HepG2 (cell line): Measurements from ENCODE around the gene GALNT9. TPM values are rescaled to one million over a fixed set of nuclear protein-coding genes. Genes with fewer than 3 reads are reported as not detected.

ENCODE experiments used
- ATAC-seq: fragments of 200-7000 bp; cut with Tn5 transposase; 3 replicates; pipeline ENCODE4 v1.9.1; 2020; ENCODE audit warnings: mild to moderate bottlenecking, moderate library complexity
- BruUV-seq: library from RNA; stranded (reverse); fragments of 400-500 nt; replicated peaks from 2 replicates; lab custom pipeline; 2021; lab: Mats Ljungman, UMichigan
- CTCF ChIA-PET: fragments of 300-600 bp; formaldehyde crosslinking; extraction: SDS; loops from one replicate; lab custom pipeline; 2021; ENCODE audit warnings: low total read pairs, inconsistent platforms, low intra/inter-chr PET ratio; lab: Yijun Ruan, JAX
- POLR2A ChIA-PET: fragments of 350-600 bp; sonication (Branson Sonifier 250); formaldehyde crosslinking; loops from one replicate; lab custom pipeline; 2020; ENCODE audit warnings: antibody characterized with exemption, inconsistent platforms; lab: Yijun Ruan, JAX
- DNase-seq: peaks from one replicate; pipeline ENCODE4 v3.0.0-alpha.2; 2015; ENCODE audit warnings: low spot score
- FAIRE-seq: peaks from 3 replicates; lab custom pipeline; 2011; peaks lifted over from hg19 to GRCh38; lab: Jason Lieb, UNC
- H2AFZ ChIP-seq: one replicate; pipeline ENCODE4 v1.6.1; 2011; ENCODE audit warnings: low read length, inconsistent platforms
- H3K27ac ChIP-seq: fragments of 300-600 bp; 3 replicates; pipeline ENCODE4 v1.8.0; 2011; ENCODE audit warnings: mixed run types, mild to moderate bottlenecking, mixed read lengths, low read length, inconsistent platforms; ENCODE audit not compliant: insufficient read depth; ENCODE audit errors: extremely low read length
- H3K27me3 ChIP-seq, 2 experiments: fragments of 200-600 bp in 1 of 2; 2 replicates in 1 of 2; 3 replicates in 1 of 2; pipeline versions ENCODE4 v1.6.0 to v1.8.0; 2011; ENCODE audit warnings: low read length in 2 of 2, mild to moderate bottlenecking in 2 of 2, moderate library complexity in 2 of 2, inconsistent platforms in 1 of 2; ENCODE audit not compliant: insufficient read depth in 2 of 2, control insufficient read depth in 1 of 2
- H3K36me3 ChIP-seq, 2 experiments: fragments of 200-600 bp in 1 of 2; replicated peaks in 1 of 2; 2 replicates in 1 of 2; 3 replicates in 1 of 2; pipeline versions ENCODE4 v1.5.1 to v1.8.0; 2011; ENCODE audit warnings: low read length in 2 of 2, inconsistent platforms in 1 of 2; ENCODE audit not compliant: insufficient read depth in 2 of 2, control insufficient read depth in 1 of 2
- H3K4me1 ChIP-seq: 2 replicates; pipeline ENCODE4 v1.5.1; 2012; ENCODE audit warnings: low read length, inconsistent platforms; ENCODE audit not compliant: insufficient read depth
- H3K4me2 ChIP-seq: 2 replicates; pipeline ENCODE4 v1.6.0; 2011; ENCODE audit warnings: low read depth, low read length, inconsistent platforms
- H3K4me3 ChIP-seq, 3 experiments: fragments of 200-600 bp in 1 of 3; sonication (generic), shearing (Covaris generic) in 1 of 3; replicated peaks in 1 of 3; 2 replicates each; pipeline ENCODE4 v1.5.1; 2011 to 2016; ENCODE audit warnings: low read length in 3 of 3, inconsistent platforms in 2 of 3, low read depth in 2 of 3, mild to moderate bottlenecking in 2 of 3, control low read depth in 1 of 3, mixed read lengths in 1 of 3; ENCODE audit not compliant: insufficient read depth in 1 of 3
- H3K79me2 ChIP-seq: one replicate; pipeline ENCODE4 v1.6.1; 2011; ENCODE audit warnings: low read length, inconsistent platforms; ENCODE audit not compliant: insufficient read depth
- H3K9ac ChIP-seq: 2 replicates; pipeline ENCODE4 v1.6.0; 2011; ENCODE audit warnings: mild to moderate bottlenecking, low read depth, low read length, inconsistent platforms; ENCODE audit not compliant: insufficient read depth
- H3K9me3 ChIP-seq: 2 replicates; pipeline ENCODE4 v1.5.1; 2012; ENCODE audit warnings: mild to moderate bottlenecking, low read length
- H4K20me1 ChIP-seq: 2 replicates; pipeline ENCODE4 v1.6.0; 2011; ENCODE audit warnings: inconsistent platforms, mild to moderate bottlenecking, low read length, moderate library complexity; ENCODE audit not compliant: insufficient read depth
- XRCC5 ChIP-seq: fragments of 200-400 bp; formaldehyde crosslinking; optimal IDR thresholded peaks from 2 replicates; pipeline ENCODE3; 2017; ENCODE audit warnings: mild to moderate bottlenecking, low read length
- ZNF484 ChIP-seq: sonication (generic); formaldehyde crosslinking; IDR thresholded peaks from 2 replicates; pipeline ENCODE4 v1.5.1; 2020; ENCODE audit warnings: mild to moderate bottlenecking, low read depth, missing genetic modification reagents, borderline replicate concordance
- whole genome bisulfite sequencing: methylation state at CpG from one replicate; pipeline ENCODE4 v1.1.6; 2017; ENCODE audit warnings: low lambda C conversion rate; 5-methylcytosine and 5-hydroxymethylcytosine counted together
- in situ Hi-C: cut with HindIII; loops from 2 replicates; pipeline ENCODE4 v1.10.0; 2017; ENCODE audit warnings: low pct_unique_long_range_greater_than_20kb; ENCODE audit not compliant: extremely low pct_ligation_motif_present
- intact Hi-C: fragments of 100-400 bp; cut with micrococcal nuclease; formaldehyde crosslinking; loops from one replicate; pipeline ENCODE4 v1.10.0; 2022; ENCODE audit not compliant: unreplicated experiment
- polyA plus RNA-seq, 8 experiments: library from polyadenylated mRNA; depleted of rRNA in 3 of 8; stranded (reverse) in 7 of 8; unstranded in 1 of 8; fragments of >200 nt; fragmentation: Illumina TruSeq in 4 of 8; extraction: Trizol in 4 of 8; gene quantifications; 2 replicates each; pipeline versions ENCODE4 v1.2.1 to v1.2.3, GENCODE V29; 2011 to 2016; ENCODE audit warnings: low read depth in 4 of 8, missing spikeins in 1 of 8, mixed read lengths in 1 of 8; ENCODE audit not compliant: insufficient read depth in 1 of 8
- total RNA-seq, 5 experiments: library from RNA; depleted of rRNA; stranded (reverse); fragments of >200 nt; fragmentation: Illumina TruSeq; extraction: Trizol; gene quantifications; 2 replicates each; pipeline ENCODE4 v1.2.3, GENCODE V29; 2016; ENCODE audit warnings: low read depth in 1 of 5
- TF ChIP-seq, protein P1 (sequence below): sonication (generic); formaldehyde crosslinking; IDR thresholded peaks from 2 replicates; pipeline ENCODE4 v1.9.0; 2022; ENCODE audit warnings: missing genetic modification reagents, mild to moderate bottlenecking, borderline replicate concordance
- TF ChIP-seq, protein P2 (sequence below): fragments of 450-650 bp; IDR thresholded peaks from 2 replicates; pipeline ENCODE4 v1.6.1; 2016
- TF ChIP-seq, protein P3 (sequence below): sonication (generic); formaldehyde crosslinking; IDR thresholded peaks from 2 replicates; pipeline ENCODE4 v1.8.0; 2022; ENCODE audit warnings: missing genetic modification reagents, mild to moderate bottlenecking, moderate library complexity, borderline replicate concordance

GALNT9 gene
- total and polyA plus RNA-seq, 2 of the 13 experiments (the other 11 are each of a cell fraction or from before 2014, with no cell fraction given): 0.04 TPM; not detected in 1

DNA sequence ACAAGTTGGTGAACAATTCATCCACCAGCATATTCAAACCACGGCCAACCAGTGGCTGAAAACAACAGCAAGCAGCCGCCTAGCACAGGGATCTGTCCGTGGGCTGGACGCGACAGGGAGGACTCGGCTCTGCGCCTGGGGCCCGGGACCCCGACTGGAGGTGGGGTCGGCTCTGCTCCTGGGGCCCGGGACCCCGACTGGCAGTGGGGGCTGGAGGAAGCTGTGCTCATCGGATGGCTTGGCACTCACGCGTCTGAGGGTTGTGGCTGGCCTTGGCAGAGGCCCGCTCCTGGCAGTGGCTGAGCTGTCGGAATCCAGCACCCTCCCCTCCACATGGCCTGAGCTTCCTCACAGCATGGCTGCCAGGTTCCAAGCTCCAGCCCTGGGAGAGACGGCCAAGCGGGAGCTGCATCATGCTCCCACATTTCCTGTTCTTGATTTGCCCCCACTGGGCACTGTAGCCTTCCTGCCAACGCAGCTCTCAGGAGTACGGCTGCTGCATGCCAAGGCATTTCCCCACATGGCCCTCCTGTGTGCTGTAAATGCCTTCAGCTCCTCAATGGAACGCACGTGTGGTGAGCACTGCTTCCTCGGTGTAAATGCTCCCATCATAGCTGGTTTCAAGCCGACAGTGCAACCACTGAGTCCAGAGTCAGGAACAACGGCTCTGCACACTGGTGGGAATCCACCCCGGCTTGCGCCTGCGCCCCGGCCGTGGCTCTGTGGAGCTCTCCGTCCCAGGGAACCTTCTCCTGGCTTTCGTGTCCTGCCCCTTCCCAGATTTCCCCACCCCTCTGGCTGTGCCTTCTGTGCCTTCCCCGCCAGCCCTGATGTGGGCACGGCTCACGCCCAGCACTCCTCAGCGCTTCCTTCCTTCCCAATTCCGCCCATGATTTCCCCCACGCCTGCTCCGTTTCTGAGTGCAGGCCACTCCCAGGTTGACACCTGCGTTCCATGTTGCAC, 7.3 kb upstream of the GALNT9 start:
- Histone ChIP-seq H4K20me1 (peaks cover 4% of the 10 kb centered on the region; the same call in 1 of the 2 replicates), H3K9ac (no peak overlapping the region), H3K4me3 (no peak overlapping the region), H3K4me2 (no peak overlapping the region), H2AFZ (no peak overlapping the region), H3K4me1 (no peaks in the 10 kb centered on the region), H3K27ac (no peak overlapping the region), H3K9me3 (no peaks in the 10 kb centered on the region), H3K36me3 (no peaks in the 10 kb centered on the region), H3K27me3 (peaks cover 22 to 90% of the 10 kb centered on the region in 2 experiments), H3K79me2 (no peaks in the 10 kb centered on the region)
- POLR2A ChIA-PET: no interaction called here
- intact Hi-C loops (no loop called here), in situ Hi-C loops (no loop called here)
- WGBS: 38% methylated on average over 25 of the region's 41 CpGs
- CTCF ChIA-PET: no interaction called here
- DNase-seq: no peak
- FAIRE-seq: no peak
- TF ChIP-seq, protein P1, sequence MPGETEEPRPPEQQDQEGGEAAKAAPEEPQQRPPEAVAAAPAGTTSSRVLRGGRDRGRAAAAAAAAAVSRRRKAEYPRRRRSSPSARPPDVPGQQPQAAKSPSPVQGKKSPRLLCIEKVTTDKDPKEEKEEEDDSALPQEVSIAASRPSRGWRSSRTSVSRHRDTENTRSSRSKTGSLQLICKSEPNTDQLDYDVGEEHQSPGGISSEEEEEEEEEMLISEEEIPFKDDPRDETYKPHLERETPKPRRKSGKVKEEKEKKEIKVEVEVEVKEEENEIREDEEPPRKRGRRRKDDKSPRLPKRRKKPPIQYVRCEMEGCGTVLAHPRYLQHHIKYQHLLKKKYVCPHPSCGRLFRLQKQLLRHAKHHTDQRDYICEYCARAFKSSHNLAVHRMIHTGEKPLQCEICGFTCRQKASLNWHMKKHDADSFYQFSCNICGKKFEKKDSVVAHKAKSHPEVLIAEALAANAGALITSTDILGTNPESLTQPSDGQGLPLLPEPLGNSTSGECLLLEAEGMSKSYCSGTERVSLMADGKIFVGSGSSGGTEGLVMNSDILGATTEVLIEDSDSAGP (CRISPR knock-in tag): no peak
- TF ChIP-seq ZNF484: no peak
- BruUV-seq: no TSS peak
- ATAC-seq: no peak

DNA sequence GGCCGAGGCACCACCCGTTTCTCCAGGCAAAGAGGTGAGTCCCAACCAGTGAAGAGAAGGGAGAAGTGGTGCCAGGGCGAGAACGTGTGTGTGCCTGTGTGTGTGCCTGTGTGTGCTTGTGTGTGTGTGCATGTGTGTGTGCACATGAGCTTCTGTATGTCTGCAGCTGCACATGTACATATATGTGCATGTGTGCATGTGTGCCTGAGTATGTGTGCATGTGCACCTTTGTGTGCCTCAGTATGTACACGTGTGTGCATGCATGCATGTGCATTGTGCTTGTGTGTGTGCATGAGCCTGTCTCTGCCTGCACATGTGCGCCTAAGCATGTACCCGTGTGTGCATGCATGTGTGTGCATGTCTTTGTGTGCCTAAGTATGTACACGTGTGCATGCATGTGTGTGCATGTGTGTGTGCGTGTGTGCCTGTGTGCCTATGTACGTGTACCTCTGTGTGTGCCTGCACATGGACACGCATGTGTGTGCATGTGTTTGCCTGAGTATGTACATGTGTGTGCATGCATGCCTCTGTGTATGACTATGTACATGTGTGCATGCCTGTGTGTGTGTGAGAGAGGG, 5.9 kb upstream of the GALNT9 start:
- BruUV-seq: no TSS peak
- WGBS: 32% methylated on average over 11 of the region's 11 CpGs
- ATAC-seq (no peak), FAIRE-seq (no peak), DNase-seq (no peak)
- POLR2A ChIA-PET: no interaction called here
- intact Hi-C loops (no loop called here), in situ Hi-C loops (no loop called here)
- Histone ChIP-seq H4K20me1 (peaks cover 4% of the 10 kb centered on the region; the same call in 1 of the 2 replicates), H3K36me3 (no peaks in the 10 kb centered on the region), H3K27ac (no peak overlapping the region), H3K4me2 (no peak overlapping the region), H3K79me2 (no peaks in the 10 kb centered on the region), H3K4me3 (no peak overlapping the region), H3K9ac (no peak overlapping the region), H3K4me1 (no peaks in the 10 kb centered on the region), H3K27me3 (peaks cover 19 to 90% of the 10 kb centered on the region in 2 experiments), H2AFZ (no peak overlapping the region), H3K9me3 (no peaks in the 10 kb centered on the region)
- TF ChIP-seq, protein P2, sequence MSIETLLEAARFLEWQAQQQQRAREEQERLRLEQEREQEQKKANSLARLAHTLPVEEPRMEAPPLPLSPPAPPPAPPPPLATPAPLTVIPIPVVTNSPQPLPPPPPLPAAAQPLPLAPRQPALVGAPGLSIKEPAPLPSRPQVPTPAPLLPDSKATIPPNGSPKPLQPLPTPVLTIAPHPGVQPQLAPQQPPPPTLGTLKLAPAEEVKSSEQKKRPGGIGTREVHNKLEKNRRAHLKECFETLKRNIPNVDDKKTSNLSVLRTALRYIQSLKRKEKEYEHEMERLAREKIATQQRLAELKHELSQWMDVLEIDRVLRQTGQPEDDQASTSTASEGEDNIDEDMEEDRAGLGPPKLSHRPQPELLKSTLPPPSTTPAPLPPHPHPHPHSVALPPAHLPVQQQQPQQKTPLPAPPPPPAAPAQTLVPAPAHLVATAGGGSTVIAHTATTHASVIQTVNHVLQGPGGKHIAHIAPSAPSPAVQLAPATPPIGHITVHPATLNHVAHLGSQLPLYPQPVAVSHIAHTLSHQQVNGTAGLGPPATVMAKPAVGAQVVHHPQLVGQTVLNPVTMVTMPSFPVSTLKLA: peak; percentile 98
- no peak for TF ChIP-seq XRCC5
- TF ChIP-seq, protein P3, sequence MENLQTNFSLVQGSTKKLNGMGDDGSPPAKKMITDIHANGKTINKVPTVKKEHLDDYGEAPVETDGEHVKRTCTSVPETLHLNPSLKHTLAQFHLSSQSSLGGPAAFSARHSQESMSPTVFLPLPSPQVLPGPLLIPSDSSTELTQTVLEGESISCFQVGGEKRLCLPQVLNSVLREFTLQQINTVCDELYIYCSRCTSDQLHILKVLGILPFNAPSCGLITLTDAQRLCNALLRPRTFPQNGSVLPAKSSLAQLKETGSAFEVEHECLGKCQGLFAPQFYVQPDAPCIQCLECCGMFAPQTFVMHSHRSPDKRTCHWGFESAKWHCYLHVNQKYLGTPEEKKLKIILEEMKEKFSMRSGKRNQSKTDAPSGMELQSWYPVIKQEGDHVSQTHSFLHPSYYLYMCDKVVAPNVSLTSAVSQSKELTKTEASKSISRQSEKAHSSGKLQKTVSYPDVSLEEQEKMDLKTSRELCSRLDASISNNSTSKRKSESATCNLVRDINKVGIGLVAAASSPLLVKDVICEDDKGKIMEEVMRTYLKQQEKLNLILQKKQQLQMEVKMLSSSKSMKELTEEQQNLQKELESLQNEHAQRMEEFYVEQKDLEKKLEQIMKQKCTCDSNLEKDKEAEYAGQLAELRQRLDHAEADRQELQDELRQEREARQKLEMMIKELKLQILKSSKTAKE (CRISPR knock-in tag): 0 out of 2 replicates have a peak, but pooled peaks have one; percentile 25
- CTCF ChIA-PET: no interaction called here
